SK-N-SH treated with all-trans-retinoic acid at 6 μM for 48 hours (cell line): ENCODE data around the gene PLXNA4.

Source experiments
- ATAC-seq: fragments of 200-7000 bp; cut with Tn5 transposase; 3 replicates; pipeline ENCODE4 v1.9.1; 2020; ENCODE audit warnings: mild to moderate bottlenecking, moderate library complexity
- BACH2 ChIP-seq: fragments of 250-450 bp; sonication (Bioruptor Pico); IDR thresholded peaks from 2 replicates; pipeline ENCODE4 v1.9.0; 2021; ENCODE audit warnings: mild to moderate bottlenecking, borderline replicate concordance
- CSDC2 ChIP-seq: fragments of 250-450 bp; sonication (Bioruptor Pico); IDR thresholded peaks from 2 replicates; pipeline ENCODE4 v1.5.0; 2020; ENCODE audit warnings: mild to moderate bottlenecking, moderate library complexity
- CSRNP3 ChIP-seq: fragments of 250-450 bp; sonication (Bioruptor Pico); IDR thresholded peaks from 2 replicates; pipeline ENCODE4 v1.5.1; 2021; ENCODE audit warnings: mild to moderate bottlenecking, moderate library complexity
- ESRRG ChIP-seq: fragments of 250-450 bp; sonication (Bioruptor Pico); IDR thresholded peaks from 2 replicates; pipeline ENCODE4 v1.6.1; 2021; ENCODE audit warnings: mild to moderate bottlenecking
- OSR1 ChIP-seq: fragments of 250-450 bp; sonication (Bioruptor Pico); IDR thresholded peaks from 2 replicates; pipeline ENCODE4 v1.8.0; 2022; ENCODE audit warnings: moderate library complexity, mild to moderate bottlenecking, inconsistent platforms
- POU6F1 ChIP-seq: fragments of 250-450 bp; sonication (Bioruptor Pico); IDR thresholded peaks from 2 replicates; pipeline ENCODE4 v1.8.0; 2021; ENCODE audit warnings: low read depth, mild to moderate bottlenecking, moderate library complexity, borderline replicate concordance
- PPARA ChIP-seq: fragments of 250-450 bp; sonication (Bioruptor Pico); IDR thresholded peaks from 2 replicates; pipeline ENCODE4 v1.5.0; 2020; ENCODE audit warnings: mild to moderate bottlenecking, borderline replicate concordance
- RARB ChIP-seq: fragments of 250-450 bp; sonication (Bioruptor Pico); IDR thresholded peaks from 2 replicates; pipeline ENCODE4 v1.8.0; 2021; ENCODE audit warnings: mild to moderate bottlenecking, moderate library complexity
- SNAI2 ChIP-seq: fragments of 250-450 bp; sonication (Bioruptor Pico); IDR thresholded peaks from 2 replicates; pipeline ENCODE4 v1.5.0; 2020; ENCODE audit warnings: mild to moderate bottlenecking, moderate library complexity
- TCF4 ChIP-seq: fragments of 250-450 bp; sonication (Bioruptor Pico); IDR thresholded peaks from 2 replicates; pipeline ENCODE4 v1.8.0; 2021; ENCODE audit warnings: mild to moderate bottlenecking, moderate library complexity, borderline replicate concordance
- TOX ChIP-seq: fragments of 250-450 bp; sonication (Bioruptor Pico); IDR thresholded peaks from 2 replicates; pipeline ENCODE4 v1.8.0; 2021; ENCODE audit warnings: mild to moderate bottlenecking, moderate library complexity, borderline replicate concordance
- ZC3H10 ChIP-seq: fragments of 250-450 bp; sonication (Bioruptor Pico); IDR thresholded peaks from 2 replicates; pipeline ENCODE4 v1.5.1; 2021; ENCODE audit warnings: mild to moderate bottlenecking, moderate library complexity
- ZFP3 ChIP-seq: fragments of 250-450 bp; sonication (Bioruptor Pico); IDR thresholded peaks from 2 replicates; pipeline ENCODE4 v1.5.0; 2020; ENCODE audit warnings: mild to moderate bottlenecking, moderate library complexity
- ZFP30 ChIP-seq: fragments of 450-650 bp; formaldehyde crosslinking; IDR thresholded peaks from 2 replicates; pipeline ENCODE4 v1.5.0; 2022; ENCODE audit warnings: mild to moderate bottlenecking, moderate library complexity
- ZNF565 ChIP-seq: fragments of 450-650 bp; formaldehyde crosslinking; conservative IDR thresholded peaks from 2 replicates; pipeline ENCODE4 v1.5.0; 2020; ENCODE audit warnings: low read depth, mild to moderate bottlenecking, moderate library complexity
- ZNF8 ChIP-seq: fragments of 450-650 bp; formaldehyde crosslinking; IDR thresholded peaks from 2 replicates; pipeline ENCODE4 v1.5.0; 2020; ENCODE audit warnings: mild to moderate bottlenecking, moderate library complexity
- TF ChIP-seq, protein P1 (sequence below): fragments of 250-450 bp; sonication (Bioruptor Pico); IDR thresholded peaks from 2 replicates; pipeline ENCODE4 v1.5.1; 2020; ENCODE audit warnings: low read depth, mild to moderate bottlenecking, moderate library complexity
- TF ChIP-seq, protein P2 (sequence below): fragments of 250-450 bp; sonication (Bioruptor Pico); IDR thresholded peaks from 2 replicates; pipeline ENCODE4 v1.5.0; 2020; ENCODE audit warnings: mild to moderate bottlenecking, moderate library complexity
- TF ChIP-seq, protein P3 (sequence below): fragments of 250-450 bp; sonication (Bioruptor Pico); IDR thresholded peaks from 2 replicates; pipeline ENCODE4 v1.8.0; 2020; ENCODE audit warnings: mild to moderate bottlenecking, moderate library complexity, borderline replicate concordance

Gene PLXNA4

DNA sequence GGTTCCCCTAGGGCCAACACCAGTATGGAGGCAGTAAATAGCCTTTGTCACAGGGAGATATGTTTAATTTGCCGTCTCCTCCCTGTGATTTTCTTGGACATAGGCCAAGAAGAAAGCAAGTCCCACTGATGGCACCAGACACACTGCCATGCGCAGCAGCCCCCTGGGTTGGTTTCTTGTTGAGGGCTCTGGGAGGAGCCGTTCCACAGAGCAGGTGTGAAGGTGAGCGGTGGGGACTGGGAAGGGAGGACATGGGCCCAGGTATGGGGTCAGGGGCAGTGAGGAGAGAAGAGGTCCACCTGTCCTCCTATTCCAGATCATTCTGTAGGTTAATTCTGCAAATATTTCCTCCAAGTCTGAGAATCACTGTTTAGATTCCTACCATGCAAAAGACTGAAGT lies 376.1 kb downstream of the PLXNA4 start:
- ATAC-seq, result no peak
- no peak for TF ChIP-seq TCF4 (CRISPR knock-in tag)

GRCh38 chr7:132199626-132200025 lies 376.6 kb downstream of the PLXNA4 start:
- no peak for ATAC-seq
- TF ChIP-seq, protein P1, sequence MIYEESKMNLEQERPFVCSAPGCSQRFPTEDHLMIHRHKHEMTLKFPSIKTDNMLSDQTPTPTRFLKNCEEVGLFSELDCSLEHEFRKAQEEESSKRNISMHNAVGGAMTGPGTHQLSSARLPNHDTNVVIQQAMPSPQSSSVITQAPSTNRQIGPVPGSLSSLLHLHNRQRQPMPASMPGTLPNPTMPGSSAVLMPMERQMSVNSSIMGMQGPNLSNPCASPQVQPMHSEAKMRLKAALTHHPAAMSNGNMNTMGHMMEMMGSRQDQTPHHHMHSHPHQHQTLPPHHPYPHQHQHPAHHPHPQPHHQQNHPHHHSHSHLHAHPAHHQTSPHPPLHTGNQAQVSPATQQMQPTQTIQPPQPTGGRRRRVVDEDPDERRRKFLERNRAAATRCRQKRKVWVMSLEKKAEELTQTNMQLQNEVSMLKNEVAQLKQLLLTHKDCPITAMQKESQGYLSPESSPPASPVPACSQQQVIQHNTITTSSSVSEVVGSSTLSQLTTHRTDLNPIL, result no peak
- TF ChIP-seq ESRRG (CRISPR knock-in tag) (no peak), PPARA (no peak), TCF4 (CRISPR knock-in tag) (no peak), ZNF8 (CRISPR knock-in tag) (no peak), ZFP3 (no peak), POU6F1 (CRISPR knock-in tag) (no peak), ZNF565 (CRISPR knock-in tag) (no peak), BACH2 (CRISPR knock-in tag) (no peak), ZC3H10 (CRISPR knock-in tag) (no peak)
- TF ChIP-seq, protein P2, sequence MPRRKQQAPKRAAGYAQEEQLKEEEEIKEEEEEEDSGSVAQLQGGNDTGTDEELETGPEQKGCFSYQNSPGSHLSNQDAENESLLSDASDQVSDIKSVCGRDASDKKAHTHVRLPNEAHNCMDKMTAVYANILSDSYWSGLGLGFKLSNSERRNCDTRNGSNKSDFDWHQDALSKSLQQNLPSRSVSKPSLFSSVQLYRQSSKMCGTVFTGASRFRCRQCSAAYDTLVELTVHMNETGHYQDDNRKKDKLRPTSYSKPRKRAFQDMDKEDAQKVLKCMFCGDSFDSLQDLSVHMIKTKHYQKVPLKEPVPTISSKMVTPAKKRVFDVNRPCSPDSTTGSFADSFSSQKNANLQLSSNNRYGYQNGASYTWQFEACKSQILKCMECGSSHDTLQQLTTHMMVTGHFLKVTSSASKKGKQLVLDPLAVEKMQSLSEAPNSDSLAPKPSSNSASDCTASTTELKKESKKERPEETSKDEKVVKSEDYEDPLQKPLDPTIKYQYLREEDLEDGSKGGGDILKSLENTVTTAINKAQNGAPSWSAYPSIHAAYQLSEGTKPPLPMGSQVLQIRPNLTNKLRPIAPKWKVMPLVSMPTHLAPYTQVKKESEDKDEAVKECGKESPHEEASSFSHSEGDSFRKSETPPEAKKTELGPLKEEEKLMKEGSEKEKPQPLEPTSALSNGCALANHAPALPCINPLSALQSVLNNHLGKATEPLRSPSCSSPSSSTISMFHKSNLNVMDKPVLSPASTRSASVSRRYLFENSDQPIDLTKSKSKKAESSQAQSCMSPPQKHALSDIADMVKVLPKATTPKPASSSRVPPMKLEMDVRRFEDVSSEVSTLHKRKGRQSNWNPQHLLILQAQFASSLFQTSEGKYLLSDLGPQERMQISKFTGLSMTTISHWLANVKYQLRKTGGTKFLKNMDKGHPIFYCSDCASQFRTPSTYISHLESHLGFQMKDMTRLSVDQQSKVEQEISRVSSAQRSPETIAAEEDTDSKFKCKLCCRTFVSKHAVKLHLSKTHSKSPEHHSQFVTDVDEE, result no peak

- TF ChIP-seq ZC3H10 (CRISPR knock-in tag) (no peak), ZFP30 (CRISPR knock-in tag) (no peak)
- TF ChIP-seq, protein P3, sequence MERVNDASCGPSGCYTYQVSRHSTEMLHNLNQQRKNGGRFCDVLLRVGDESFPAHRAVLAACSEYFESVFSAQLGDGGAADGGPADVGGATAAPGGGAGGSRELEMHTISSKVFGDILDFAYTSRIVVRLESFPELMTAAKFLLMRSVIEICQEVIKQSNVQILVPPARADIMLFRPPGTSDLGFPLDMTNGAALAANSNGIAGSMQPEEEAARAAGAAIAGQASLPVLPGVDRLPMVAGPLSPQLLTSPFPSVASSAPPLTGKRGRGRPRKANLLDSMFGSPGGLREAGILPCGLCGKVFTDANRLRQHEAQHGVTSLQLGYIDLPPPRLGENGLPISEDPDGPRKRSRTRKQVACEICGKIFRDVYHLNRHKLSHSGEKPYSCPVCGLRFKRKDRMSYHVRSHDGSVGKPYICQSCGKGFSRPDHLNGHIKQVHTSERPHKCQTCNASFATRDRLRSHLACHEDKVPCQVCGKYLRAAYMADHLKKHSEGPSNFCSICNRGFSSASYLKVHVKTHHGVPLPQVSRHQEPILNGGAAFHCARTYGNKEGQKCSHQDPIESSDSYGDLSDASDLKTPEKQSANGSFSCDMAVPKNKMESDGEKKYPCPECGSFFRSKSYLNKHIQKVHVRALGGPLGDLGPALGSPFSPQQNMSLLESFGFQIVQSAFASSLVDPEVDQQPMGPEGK (CRISPR knock-in tag), result no peak
- TF ChIP-seq, all 23 proteins: peak for 0
- no peak for ATAC-seq
Measured at GRCh38 chr7:132197772-132198171, 378.5 kb downstream of the PLXNA4 start.

GRCh38 chr7:132193898-132194297 lies 382.4 kb downstream of the PLXNA4 start:
- ATAC-seq, result no peak
- TF ChIP-seq, protein P1, result no peak
- TF ChIP-seq CSDC2 (CRISPR knock-in tag), result no peak
- TF ChIP-seq ZNF565 (CRISPR knock-in tag), result no peak
- TF ChIP-seq RARB, result no peak
- no peak for TF ChIP-seq OSR1 (CRISPR knock-in tag)
- no peak for TF ChIP-seq ZFP30 (CRISPR knock-in tag)
- no peak for TF ChIP-seq POU6F1 (CRISPR knock-in tag)
- no peak for TF ChIP-seq BACH2 (CRISPR knock-in tag)
- TF ChIP-seq ZC3H10 (CRISPR knock-in tag), result no peak
- no peak for TF ChIP-seq ZNF8 (CRISPR knock-in tag)
- TF ChIP-seq SNAI2 (CRISPR knock-in tag), result no peak
- no peak for TF ChIP-seq TOX
- TF ChIP-seq ESRRG (CRISPR knock-in tag), result no peak
- TF ChIP-seq ZFP3, result no peak
- TF ChIP-seq, protein P2, result no peak
- TF ChIP-seq CSRNP3 (CRISPR knock-in tag), result no peak
